K562 (cell line): ENCODE data around the gene KCNJ10. TPM values are rescaled to one million over a fixed set of nuclear protein-coding genes. Genes with fewer than 3 reads are reported as not detected.

Experiments
- ATAC-seq: fragments of 200-7000 bp; cut with Tn5 transposase; 3 replicates; pipeline ENCODE4 v1.9.1; 2020; ENCODE audit warnings: moderate library complexity
- BruUV-seq: library from RNA; stranded (reverse); fragments of 400-500 nt; replicated peaks from 2 replicates; lab custom pipeline; 2021; lab: Mats Ljungman, UMichigan
- CTCF ChIA-PET: fragments of 300-600 bp; formaldehyde crosslinking; extraction: SDS; loops from one replicate; lab custom pipeline; 2021; ENCODE audit warnings: low intra/inter-chr PET ratio; lab: Yijun Ruan, JAX
- POLR2A ChIA-PET: fragments of 300-600, 350-650 bp; sonication (Branson Sonifier 250); formaldehyde crosslinking; extraction: SDS; loops from one replicate; lab custom pipeline; 2021; ENCODE audit warnings: antibody characterized with exemption, inconsistent platforms; lab: Yijun Ruan, JAX
- DNase-seq, 4 experiments: peaks; one replicate each; pipeline versions ENCODE4 v3.0.0 to v3.0.0-alpha.2; 2011 to 2018; ENCODE audit warnings: low spot score in 3 of 4, mixed read lengths in 3 of 4; ENCODE audit errors: extremely low read depth in 1 of 4
- FAIRE-seq: peaks from 2 replicates; lab custom pipeline; 2011; peaks lifted over from hg19 to GRCh38; lab: Jason Lieb, UNC
- H2AFZ ChIP-seq: 2 replicates; pipeline ENCODE4 v1.6.0; 2011; ENCODE audit warnings: low read depth, low read length, control low read depth, inconsistent platforms
- H3K27ac ChIP-seq: fragments of 200-600 bp; 3 replicates; pipeline ENCODE4 v1.8.0; 2011; ENCODE audit warnings: low read depth, mild to moderate bottlenecking, control low read depth, inconsistent platforms, low read length, moderate library complexity, mixed read lengths; ENCODE audit errors: extremely low read depth
- H3K27me3 ChIP-seq, 2 experiments: fragments of 300-600 bp in 1 of 2; 2 replicates in 1 of 2; 3 replicates in 1 of 2; pipeline versions ENCODE4 v1.6.0 to v1.8.0; 2011; ENCODE audit warnings: inconsistent platforms in 2 of 2, low read length in 2 of 2, mild to moderate bottlenecking in 1 of 2, mixed read lengths in 1 of 2, moderate library complexity in 1 of 2; ENCODE audit not compliant: control insufficient read depth in 2 of 2, insufficient read depth in 2 of 2
- H3K36me3 ChIP-seq: fragments of 300-600 bp; 3 replicates; pipeline ENCODE4 v1.8.0; 2011; ENCODE audit warnings: mild to moderate bottlenecking, low read length, inconsistent platforms; ENCODE audit not compliant: control insufficient read depth, insufficient read depth
- H3K4me1 ChIP-seq, 2 experiments: fragments of 200-600 bp in 1 of 2; replicated peaks in 1 of 2; 2 replicates in 1 of 2; 3 replicates in 1 of 2; pipeline versions ENCODE4 v1.5.1 to v1.8.0; 2011; ENCODE audit warnings: inconsistent platforms in 2 of 2, low read length in 2 of 2, mild to moderate bottlenecking in 1 of 2, mixed read lengths in 1 of 2, moderate library complexity in 1 of 2; ENCODE audit not compliant: control insufficient read depth in 2 of 2, insufficient read depth in 2 of 2
- H3K4me2 ChIP-seq: 2 replicates; pipeline ENCODE4 v1.6.1; 2011; ENCODE audit warnings: low read length, control low read depth, inconsistent platforms, mixed read lengths; ENCODE audit not compliant: insufficient read depth
- H3K4me3 ChIP-seq: fragments of 200-600 bp; sonication (generic), shearing (Covaris generic); 2 replicates; pipeline ENCODE4 v1.5.1; 2016; ENCODE audit warnings: control low read depth, inconsistent platforms
- H3K79me2 ChIP-seq: fragments of 200-600 bp; 3 replicates; pipeline ENCODE4 v1.8.0; 2011; ENCODE audit warnings: low read length, inconsistent platforms; ENCODE audit not compliant: control insufficient read depth, insufficient read depth
- H3K9ac ChIP-seq, 2 experiments: 2 replicates each; pipeline versions ENCODE4 v1.6.0 to v1.6.1; 2011; ENCODE audit warnings: low read depth in 2 of 2, low read length in 2 of 2, control low read depth in 1 of 2, inconsistent platforms in 1 of 2, mild to moderate bottlenecking in 1 of 2, mixed read lengths in 1 of 2; ENCODE audit not compliant: insufficient read depth in 1 of 2
- H3K9me1 ChIP-seq: one replicate; pipeline ENCODE4 v1.6.0; 2011; ENCODE audit warnings: inconsistent platforms, mild to moderate bottlenecking, low read length, moderate library complexity; ENCODE audit not compliant: control insufficient read depth, insufficient read depth
- H3K9me3 ChIP-seq: replicated peaks from 2 replicates; pipeline ENCODE4 v1.5.1; 2011; ENCODE audit warnings: low read depth, low read length, inconsistent platforms; ENCODE audit not compliant: control insufficient read depth, insufficient read depth
- H4K20me1 ChIP-seq: replicated peaks from 2 replicates; pipeline ENCODE4 v1.6.1; 2011; ENCODE audit warnings: low read length, inconsistent platforms, mixed read lengths; ENCODE audit not compliant: control insufficient read depth, insufficient read depth
- FOXA3 ChIP-seq, 2 experiments: fragments of 450-650 bp in 1 of 2; sonication (generic) in 1 of 2; formaldehyde crosslinking; IDR thresholded peaks in 1 of 2; conservative IDR thresholded peaks in 1 of 2; 2 replicates each; pipeline versions ENCODE4 v1.4.0 to v1.8.0; 2020 to 2022; ENCODE audit warnings: mild to moderate bottlenecking in 2 of 2, missing genetic modification reagents in 1 of 2
- FUS ChIP-seq: fragments of 200-400 bp; formaldehyde crosslinking; optimal IDR thresholded peaks from 2 replicates; pipeline ENCODE3; 2017; ENCODE audit warnings: low read depth, low read length
- GMEB1 ChIP-seq: fragments of 250-450 bp; sonication (Bioruptor Pico); IDR thresholded peaks from 2 replicates; pipeline ENCODE4 v1.4.0; 2020; ENCODE audit warnings: mild to moderate bottlenecking
- MITF ChIP-seq: IDR thresholded peaks from 2 replicates; pipeline ENCODE4 v1.6.1; 2014; ENCODE audit warnings: antibody characterized with exemption
- NFXL1 ChIP-seq: fragments of 450-650 bp; formaldehyde crosslinking; IDR thresholded peaks from 2 replicates; pipeline ENCODE4 v1.4.0; 2021; ENCODE audit warnings: mild to moderate bottlenecking
- OTX1 ChIP-seq: fragments of 450-650 bp; formaldehyde crosslinking; IDR thresholded peaks from 2 replicates; pipeline ENCODE4 v1.4.0; 2022; ENCODE audit warnings: mild to moderate bottlenecking
- POLR2AphosphoS2 ChIP-seq: IDR thresholded peaks from 2 replicates; pipeline ENCODE4 v1.6.1; 2012; ENCODE audit warnings: low read length, improper control_type of control experiment
- RBM15 ChIP-seq: fragments of 200-400 bp; formaldehyde crosslinking; IDR thresholded peaks from 2 replicates; pipeline ENCODE4 v1.6.1; 2018; ENCODE audit warnings: mild to moderate bottlenecking, low read length, moderate library complexity; ENCODE audit not compliant: insufficient read depth
- RCOR1 ChIP-seq, 2 experiments: IDR thresholded peaks; 2 replicates each; pipeline ENCODE4 v1.6.1; 2012; ENCODE audit warnings: low read depth in 2 of 2, low read length in 2 of 2, borderline replicate concordance in 1 of 2, improper control_type of control experiment in 1 of 2
- SAFB2 ChIP-seq: fragments of 200-400 bp; formaldehyde crosslinking; IDR thresholded peaks from 2 replicates; pipeline ENCODE4 v1.6.1; 2018; ENCODE audit warnings: borderline replicate concordance, low read length, low read depth, moderate library complexity; ENCODE audit not compliant: severe bottlenecking
- TAF9B ChIP-seq: fragments of 450-650 bp; IDR thresholded peaks from 2 replicates; pipeline ENCODE4 v1.6.1; 2018; ENCODE audit warnings: mild to moderate bottlenecking; ENCODE audit not compliant: partially characterized antibody
- ZBTB34 ChIP-seq: fragments of 250-450 bp; sonication (Bioruptor Pico); IDR thresholded peaks from 2 replicates; pipeline ENCODE4 v1.8.0; 2021; ENCODE audit warnings: mild to moderate bottlenecking, moderate library complexity
- ZC3H11A ChIP-seq: IDR thresholded peaks from 2 replicates; pipeline ENCODE4 v1.6.1; 2012; ENCODE audit warnings: low read depth, low read length, improper control_type of control experiment
- WGBS: fragments of 100-300 bp; shearing (Covaris generic); methylation state at CpG from one replicate; pipeline ENCODE4 v1.1.6; 2016; ENCODE audit warnings: low coverage, mixed read lengths; ENCODE audit not compliant: insufficient coverage; ENCODE audit errors: missing lambda C conversion rate; 5-methylcytosine and 5-hydroxymethylcytosine counted together
- in situ Hi-C: fragments of 300-500 bp; cut with MboI; formaldehyde crosslinking; loops from 4 replicates; pipeline ENCODE4 v1.15.0; 2018; ENCODE audit warnings: inconsistent platforms, mixed read lengths
- intact Hi-C: fragments of 100-400 bp; cut with micrococcal nuclease; formaldehyde crosslinking; loops from 2 replicates; pipeline ENCODE4 v1.14.2; 2022
- polyA plus RNA-seq, 8 experiments: library from polyadenylated mRNA; depleted of rRNA in 4 of 8; stranded (reverse) in 5 of 8; unstranded in 3 of 8; fragments of >200 nt; fragmentation: Nextera tagmentation in 2 of 8; fragmentation: Illumina TruSeq in 1 of 8; extraction: Ambion mirVana in 2 of 8; extraction: Trizol in 1 of 8; gene quantifications; 2 replicates each; pipeline versions ENCODE4 v1.2.1 to v1.2.3, GENCODE V29; 2011 to 2014; ENCODE audit warnings: inconsistent platforms in 1 of 8, missing spikeins in 1 of 8
- total RNA-seq, 7 experiments: library from RNA; depleted of rRNA in 6 of 7; stranded (reverse); fragments of >200 nt in 6 of 7; fragmentation: Illumina TruSeq in 2 of 7; extraction: Trizol in 2 of 7; gene quantifications; 2 replicates each; pipeline versions ENCODE4 v1.2.1 to v1.2.3, GENCODE V29; 2011 to 2021; ENCODE audit warnings: low replicate concordance in 1 of 7

The KCNJ10 gene
- total and polyA plus RNA-seq, 9 of the 15 experiments (the other 6 are each of a cell fraction or from before 2014, with no cell fraction given) = 0.06 to 0.11 TPM; not detected in 7

GRCh38 chr1:159996653-159997052 lies 73.3 kb downstream of the KCNJ10 start (continued):
- TF ChIP-seq TAF9B (no peak), MITF (no peak)

- Histone ChIP-seq H3K4me1 (no peaks in the 10 kb centered on the region), H3K36me3 (no peaks in the 10 kb centered on the region), H3K9ac (no peak overlapping the region), H3K27me3 (peaks cover 0 to 6% of the 10 kb centered on the region in 2 experiments; a peak in 3 of 5 replicates), H3K9me3 (no peaks in the 10 kb centered on the region), H4K20me1 (no peaks in the 10 kb centered on the region), H3K4me3 (no peak overlapping the region), H3K27ac (no peak overlapping the region), H3K4me2 (no peak overlapping the region), H2AFZ (no peak overlapping the region), H3K9me1 (no peaks in the 10 kb centered on the region), H3K79me2 (no peaks in the 10 kb centered on the region)
- intact Hi-C loops = no loop called here
- no peak for TF ChIP-seq RCOR1 (IDR thresholded peaks at IDR 0.05; ENCODE audit: borderline replicate concordance in 1 of 2, low read depth in 2 of 2, low read length in 2 of 2)
- TF ChIP-seq MITF = no peak
- TF ChIP-seq FUS = no peak
- TF ChIP-seq POLR2AphosphoS2 = no peak
- no peak for TF ChIP-seq RBM15
- TF ChIP-seq OTX1 (CRISPR knock-in tag) = no peak
- no peak for TF ChIP-seq GMEB1 (CRISPR knock-in tag)
- TF ChIP-seq ZC3H11A = no peak
- no peak for TF ChIP-seq NFXL1 (CRISPR knock-in tag)
- TF ChIP-seq SAFB2 = no peak
- TF ChIP-seq ZBTB34 (CRISPR knock-in tag) = no peak
- no peak for TF ChIP-seq FOXA3 (CRISPR knock-in tag; conservative IDR thresholded peaks at IDR 0.05 in 1 of 2, IDR thresholded peaks at IDR 0.05 in 1 of 2)
- FAIRE-seq (no peak), DNase-seq (no peak), ATAC-seq (no peak)
- ChIA-PET POLR2A (interaction anchor here (0.7 kb wide), 2 partner anchors 8 to 71 kb away, joined by 3 read pairs; no protein-coding TSS in a partner anchor), CTCF (no interaction called here)
- in situ Hi-C loops = loop anchor here (25.0 kb wide), 1 partner anchor 808 kb away; no protein-coding TSS in a partner anchor
- no TSS peak for BruUV-seq
- WGBS = 0% methylated on average over 2 of the region's 2 CpGs
Measured at GRCh38 chr1:159994896-159995295, 75.1 kb downstream of the KCNJ10 start.
